SK-N-SH treated with all-trans-retinoic acid at 6 μM for 48 hours (cell line): ENCODE measurements around the gene CEP95.

Experiments
- ATAC-seq: fragments of 200-7000 bp; cut with Tn5 transposase; 3 replicates; pipeline ENCODE4 v1.9.1; 2020; ENCODE audit warnings: mild to moderate bottlenecking, moderate library complexity
- ARNTL ChIP-seq: fragments of 450-650 bp; formaldehyde crosslinking; IDR thresholded peaks from 2 replicates; pipeline ENCODE4 v1.5.0; 2020; ENCODE audit warnings: low read depth, mild to moderate bottlenecking, moderate library complexity, borderline replicate concordance
- BACH2 ChIP-seq: fragments of 250-450 bp; sonication (Bioruptor Pico); IDR thresholded peaks from 2 replicates; pipeline ENCODE4 v1.9.0; 2021; ENCODE audit warnings: mild to moderate bottlenecking, borderline replicate concordance
- CSDC2 ChIP-seq: fragments of 250-450 bp; sonication (Bioruptor Pico); IDR thresholded peaks from 2 replicates; pipeline ENCODE4 v1.5.0; 2020; ENCODE audit warnings: mild to moderate bottlenecking, moderate library complexity
- CSRNP3 ChIP-seq: fragments of 250-450 bp; sonication (Bioruptor Pico); IDR thresholded peaks from 2 replicates; pipeline ENCODE4 v1.5.1; 2021; ENCODE audit warnings: mild to moderate bottlenecking, moderate library complexity
- ESRRG ChIP-seq: fragments of 250-450 bp; sonication (Bioruptor Pico); IDR thresholded peaks from 2 replicates; pipeline ENCODE4 v1.6.1; 2021; ENCODE audit warnings: mild to moderate bottlenecking
- GLIS3 ChIP-seq: fragments of 250-450 bp; sonication (Bioruptor Pico); IDR thresholded peaks from 2 replicates; pipeline ENCODE4 v1.5.0; 2020; ENCODE audit warnings: mild to moderate bottlenecking, moderate library complexity
- ISL1 ChIP-seq: fragments of 250-450 bp; sonication (Bioruptor Pico); IDR thresholded peaks from 2 replicates; pipeline ENCODE4 v2.1.2; 2022; ENCODE audit warnings: mild to moderate bottlenecking, moderate library complexity
- OSR1 ChIP-seq: fragments of 250-450 bp; sonication (Bioruptor Pico); IDR thresholded peaks from 2 replicates; pipeline ENCODE4 v1.8.0; 2022; ENCODE audit warnings: moderate library complexity, mild to moderate bottlenecking, inconsistent platforms
- PATZ1 ChIP-seq: fragments of 250-450 bp; sonication (Bioruptor Pico); IDR thresholded peaks from 2 replicates; pipeline ENCODE4 v1.8.0; 2020; ENCODE audit warnings: mild to moderate bottlenecking, moderate library complexity, borderline replicate concordance
- PPARA ChIP-seq: fragments of 250-450 bp; sonication (Bioruptor Pico); IDR thresholded peaks from 2 replicates; pipeline ENCODE4 v1.5.0; 2020; ENCODE audit warnings: mild to moderate bottlenecking, borderline replicate concordance
- SNAI2 ChIP-seq: fragments of 250-450 bp; sonication (Bioruptor Pico); IDR thresholded peaks from 2 replicates; pipeline ENCODE4 v1.5.0; 2020; ENCODE audit warnings: mild to moderate bottlenecking, moderate library complexity
- TCF4 ChIP-seq: fragments of 250-450 bp; sonication (Bioruptor Pico); IDR thresholded peaks from 2 replicates; pipeline ENCODE4 v1.8.0; 2021; ENCODE audit warnings: mild to moderate bottlenecking, moderate library complexity, borderline replicate concordance
- TOX ChIP-seq: fragments of 250-450 bp; sonication (Bioruptor Pico); IDR thresholded peaks from 2 replicates; pipeline ENCODE4 v1.8.0; 2021; ENCODE audit warnings: mild to moderate bottlenecking, moderate library complexity, borderline replicate concordance
- ZC3H10 ChIP-seq: fragments of 250-450 bp; sonication (Bioruptor Pico); IDR thresholded peaks from 2 replicates; pipeline ENCODE4 v1.5.1; 2021; ENCODE audit warnings: mild to moderate bottlenecking, moderate library complexity
- ZFP3 ChIP-seq: fragments of 250-450 bp; sonication (Bioruptor Pico); IDR thresholded peaks from 2 replicates; pipeline ENCODE4 v1.5.0; 2020; ENCODE audit warnings: mild to moderate bottlenecking, moderate library complexity
- ZFP30 ChIP-seq: fragments of 450-650 bp; formaldehyde crosslinking; IDR thresholded peaks from 2 replicates; pipeline ENCODE4 v1.5.0; 2022; ENCODE audit warnings: mild to moderate bottlenecking, moderate library complexity
- ZNF70 ChIP-seq: fragments of 450-650 bp; formaldehyde crosslinking; IDR thresholded peaks from 2 replicates; pipeline ENCODE4 v1.5.0; 2020; ENCODE audit warnings: mild to moderate bottlenecking, moderate library complexity
- ZNF8 ChIP-seq: fragments of 450-650 bp; formaldehyde crosslinking; IDR thresholded peaks from 2 replicates; pipeline ENCODE4 v1.5.0; 2020; ENCODE audit warnings: mild to moderate bottlenecking, moderate library complexity
- TF ChIP-seq, protein P1 (sequence below): fragments of 250-450 bp; sonication (Bioruptor Pico); IDR thresholded peaks from 2 replicates; pipeline ENCODE4 v1.8.0; 2021; ENCODE audit warnings: low read depth, mild to moderate bottlenecking, moderate library complexity, borderline replicate concordance
- TF ChIP-seq, protein P2 (sequence below): fragments of 250-450 bp; sonication (Bioruptor Pico); IDR thresholded peaks from 2 replicates; pipeline ENCODE4 v1.5.1; 2020; ENCODE audit warnings: low read depth, mild to moderate bottlenecking, moderate library complexity
- TF ChIP-seq, protein P3 (sequence below): fragments of 250-450 bp; sonication (Bioruptor Pico); IDR thresholded peaks from 2 replicates; pipeline ENCODE4 v1.5.0; 2020; ENCODE audit warnings: mild to moderate bottlenecking, moderate library complexity

Gene CEP95

GRCh38 chr17:64506576-64507412 is at the start of gene CEP95:
TSS of gene CEP95 (plus strand) at chr17:64506977. CDS start at chr17:64507098, 121 bp downstream.
- TF ChIP-seq PPARA (CRISPR knock-in tag) (no peak), TOX (0 out of 2 replicates have a peak, but pooled peaks have one; percentile 8), ZFP30 (CRISPR knock-in tag) (no peak), OSR1 (CRISPR knock-in tag) (no peak), CSRNP3 (CRISPR knock-in tag) (no peak), ZC3H10 (0 out of 2 replicates have a peak, but pooled peaks have one; percentile 28), ZFP3 (peak; percentile 98), ISL1 (no peak), BACH2 (CRISPR knock-in tag) (no peak), ARNTL (CRISPR knock-in tag) (peak; percentile 81; the same call in 1 of the 2 replicates), ZNF70 (CRISPR knock-in tag) (no peak), TCF4 (CRISPR knock-in tag) (0 out of 2 replicates have a peak, but pooled peaks have one; percentile 13), PATZ1 (CRISPR knock-in tag) (no peak), ESRRG (CRISPR knock-in tag) (no peak), ZNF8 (CRISPR knock-in tag) (no peak), CSDC2 (CRISPR knock-in tag) (no peak)
- TF ChIP-seq, protein P1, sequence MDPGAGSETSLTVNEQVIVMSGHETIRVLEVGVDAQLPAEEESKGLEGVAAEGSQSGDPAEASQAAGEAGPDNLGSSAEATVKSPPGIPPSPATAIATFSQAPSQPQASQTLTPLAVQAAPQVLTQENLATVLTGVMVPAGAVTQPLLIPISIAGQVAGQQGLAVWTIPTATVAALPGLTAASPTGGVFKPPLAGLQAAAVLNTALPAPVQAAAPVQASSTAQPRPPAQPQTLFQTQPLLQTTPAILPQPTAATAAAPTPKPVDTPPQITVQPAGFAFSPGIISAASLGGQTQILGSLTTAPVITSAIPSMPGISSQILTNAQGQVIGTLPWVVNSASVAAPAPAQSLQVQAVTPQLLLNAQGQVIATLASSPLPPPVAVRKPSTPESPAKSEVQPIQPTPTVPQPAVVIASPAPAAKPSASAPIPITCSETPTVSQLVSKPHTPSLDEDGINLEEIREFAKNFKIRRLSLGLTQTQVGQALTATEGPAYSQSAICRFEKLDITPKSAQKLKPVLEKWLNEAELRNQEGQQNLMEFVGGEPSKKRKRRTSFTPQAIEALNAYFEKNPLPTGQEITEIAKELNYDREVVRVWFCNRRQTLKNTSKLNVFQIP = peak; percentile 88; the same call in 1 of the 2 replicates
- TF ChIP-seq, protein P2, sequence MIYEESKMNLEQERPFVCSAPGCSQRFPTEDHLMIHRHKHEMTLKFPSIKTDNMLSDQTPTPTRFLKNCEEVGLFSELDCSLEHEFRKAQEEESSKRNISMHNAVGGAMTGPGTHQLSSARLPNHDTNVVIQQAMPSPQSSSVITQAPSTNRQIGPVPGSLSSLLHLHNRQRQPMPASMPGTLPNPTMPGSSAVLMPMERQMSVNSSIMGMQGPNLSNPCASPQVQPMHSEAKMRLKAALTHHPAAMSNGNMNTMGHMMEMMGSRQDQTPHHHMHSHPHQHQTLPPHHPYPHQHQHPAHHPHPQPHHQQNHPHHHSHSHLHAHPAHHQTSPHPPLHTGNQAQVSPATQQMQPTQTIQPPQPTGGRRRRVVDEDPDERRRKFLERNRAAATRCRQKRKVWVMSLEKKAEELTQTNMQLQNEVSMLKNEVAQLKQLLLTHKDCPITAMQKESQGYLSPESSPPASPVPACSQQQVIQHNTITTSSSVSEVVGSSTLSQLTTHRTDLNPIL = no peak
- TF ChIP-seq, protein P3, sequence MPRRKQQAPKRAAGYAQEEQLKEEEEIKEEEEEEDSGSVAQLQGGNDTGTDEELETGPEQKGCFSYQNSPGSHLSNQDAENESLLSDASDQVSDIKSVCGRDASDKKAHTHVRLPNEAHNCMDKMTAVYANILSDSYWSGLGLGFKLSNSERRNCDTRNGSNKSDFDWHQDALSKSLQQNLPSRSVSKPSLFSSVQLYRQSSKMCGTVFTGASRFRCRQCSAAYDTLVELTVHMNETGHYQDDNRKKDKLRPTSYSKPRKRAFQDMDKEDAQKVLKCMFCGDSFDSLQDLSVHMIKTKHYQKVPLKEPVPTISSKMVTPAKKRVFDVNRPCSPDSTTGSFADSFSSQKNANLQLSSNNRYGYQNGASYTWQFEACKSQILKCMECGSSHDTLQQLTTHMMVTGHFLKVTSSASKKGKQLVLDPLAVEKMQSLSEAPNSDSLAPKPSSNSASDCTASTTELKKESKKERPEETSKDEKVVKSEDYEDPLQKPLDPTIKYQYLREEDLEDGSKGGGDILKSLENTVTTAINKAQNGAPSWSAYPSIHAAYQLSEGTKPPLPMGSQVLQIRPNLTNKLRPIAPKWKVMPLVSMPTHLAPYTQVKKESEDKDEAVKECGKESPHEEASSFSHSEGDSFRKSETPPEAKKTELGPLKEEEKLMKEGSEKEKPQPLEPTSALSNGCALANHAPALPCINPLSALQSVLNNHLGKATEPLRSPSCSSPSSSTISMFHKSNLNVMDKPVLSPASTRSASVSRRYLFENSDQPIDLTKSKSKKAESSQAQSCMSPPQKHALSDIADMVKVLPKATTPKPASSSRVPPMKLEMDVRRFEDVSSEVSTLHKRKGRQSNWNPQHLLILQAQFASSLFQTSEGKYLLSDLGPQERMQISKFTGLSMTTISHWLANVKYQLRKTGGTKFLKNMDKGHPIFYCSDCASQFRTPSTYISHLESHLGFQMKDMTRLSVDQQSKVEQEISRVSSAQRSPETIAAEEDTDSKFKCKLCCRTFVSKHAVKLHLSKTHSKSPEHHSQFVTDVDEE (CRISPR knock-in tag) = no peak
- ATAC-seq = peak; percentile 73

GRCh38 chr17:64457156-64457555 is 49.6 kb upstream of the CEP95 start:
- TF ChIP-seq ZFP3 = no peak
- TF ChIP-seq ARNTL (CRISPR knock-in tag) = no peak
- TF ChIP-seq TOX = no peak
- no peak for TF ChIP-seq ZNF70 (CRISPR knock-in tag)
- TF ChIP-seq SNAI2 = no peak
- no peak for TF ChIP-seq ZFP30 (CRISPR knock-in tag)
- TF ChIP-seq BACH2 (CRISPR knock-in tag) = no peak
- TF ChIP-seq, protein P1 = no peak
- no peak for TF ChIP-seq TCF4 (CRISPR knock-in tag)
- no peak for TF ChIP-seq ESRRG (CRISPR knock-in tag)
- no peak for TF ChIP-seq OSR1 (CRISPR knock-in tag)
- no peak for TF ChIP-seq ZC3H10
- TF ChIP-seq GLIS3 = no peak
- TF ChIP-seq, all 23 proteins: peak for 0
- ATAC-seq = no peak
